Neuron (in vitro differentiated cells): Measurements from ENCODE around the gene ZNF440.
A peak's percentile ranks its signal among the peaks of the same experiment; 100 is the strongest.
"Not testable (repeated sequence)": the region's sequence is repeated elsewhere in the genome, so short reads cannot be mapped to it uniquely, and the experiment has no call there.

Source experiments
- H2AFZ ChIP-seq: one replicate; pipeline ENCODE4 v1.6.1; 2013; ENCODE audit warnings: low read depth, mild to moderate bottlenecking, inconsistent platforms, low read length, moderate library complexity
- H3K27me3 ChIP-seq: one replicate; pipeline ENCODE4 v1.6.1; 2013; ENCODE audit warnings: low read length; ENCODE audit not compliant: insufficient read depth
- H3K36me3 ChIP-seq: one replicate; pipeline ENCODE4 v1.6.1; 2013; ENCODE audit warnings: low read length; ENCODE audit not compliant: insufficient read depth
- H3K4me1 ChIP-seq: one replicate; pipeline ENCODE4 v1.6.1; 2013; ENCODE audit warnings: low read length; ENCODE audit not compliant: insufficient read depth
- H3K4me3 ChIP-seq: 2 replicates; pipeline ENCODE4 v1.5.1; 2013; ENCODE audit warnings: mild to moderate bottlenecking, low read length, moderate library complexity
- H3K9me3 ChIP-seq: one replicate; pipeline ENCODE4 v1.6.1; 2013; ENCODE audit warnings: low read length

ZNF440 gene

GRCh38 chr19:11814029-11814699 lies at the start of gene ZNF440:
ZNF440 (plus strand) TSS chr19:11814273; CDS start chr19:11814448, 175 bp downstream.
- Histone ChIP-seq H3K36me3 (peaks cover 29% of the 10 kb centered on the region), H3K4me3 (peak within 1 kb of the TSS; percentile 81), H2AFZ (peak within 1 kb of the TSS; percentile 58), H3K27me3 (no peaks in the 10 kb centered on the region), H3K4me1 (peaks cover 6% of the 10 kb centered on the region), H3K9me3 (peaks cover 19% of the 10 kb centered on the region)

- Histone ChIP-seq H3K4me1 (peaks cover 12% of the 10 kb centered on the region), H3K4me3 (peak within 1 kb of the TSS; percentile 86), H3K27me3 (no peaks in the 10 kb centered on the region), H3K9me3 (peaks cover 13% of the 10 kb centered on the region), H2AFZ (no peak within 1 kb of the TSS), H3K36me3 (peaks cover 9% of the 10 kb centered on the region)
These were observed 47.2 kb upstream of the ZNF440 start, which contains the start of gene ZNF441 for GRCh38 chr19:11766597-11767591. ZNF441 (plus strand) TSS chr19:11767000; CDS start chr19:11767194, 194 bp downstream.

GRCh38 chr19:11767633-11768133 lies 46.4 kb upstream of the ZNF440 start:
- peaks cover 9% of the 10 kb centered on the region for H3K36me3 ChIP-seq
- H3K4me1 ChIP-seq, result peaks cover 12% of the 10 kb centered on the region
- peak overlapping the region; percentile 86 for H3K4me3 ChIP-seq
- H3K9me3 ChIP-seq, result peaks cover 19% of the 10 kb centered on the region
- no peak overlapping the region for H2AFZ ChIP-seq
- H3K27me3 ChIP-seq, result no peaks in the 10 kb centered on the region

- peaks cover 22% of the 10 kb centered on the region for H3K9me3 ChIP-seq
- peaks cover 12% of the 10 kb centered on the region for H3K4me1 ChIP-seq
- no peak overlapping the region for H2AFZ ChIP-seq
- H3K4me3 ChIP-seq, result no peak overlapping the region
- H3K27me3 ChIP-seq, result no peaks in the 10 kb centered on the region
- H3K36me3 ChIP-seq, result peaks cover 9% of the 10 kb centered on the region
These were observed 44.1 kb upstream of the ZNF440 start for GRCh38 chr19:11769995-11770394.

GRCh38 chr19:11771520-11771919 lies 42.6 kb upstream of the ZNF440 start:
- H3K9me3 ChIP-seq, result peaks cover 32% of the 10 kb centered on the region
- H3K4me3 ChIP-seq, H2AFZ ChIP-seq, H3K27me3 ChIP-seq, H3K36me3 ChIP-seq, H3K4me1 ChIP-seq: not testable (repeated sequence)

- not testable (repeated sequence) for H3K4me1 ChIP-seq, H3K27me3 ChIP-seq, H2AFZ ChIP-seq, H3K4me3 ChIP-seq
- H3K9me3 ChIP-seq, result peaks cover 65% of the 10 kb centered on the region
- H3K36me3 ChIP-seq, result peaks cover 43% of the 10 kb centered on the region
These were observed 37.4 kb upstream of the ZNF440 start for GRCh38 chr19:11776669-11777068.

- Histone ChIP-seq H3K4me1 (no peaks in the 10 kb centered on the region), H3K4me3 (no peak overlapping the region), H3K27me3 (no peaks in the 10 kb centered on the region), H3K36me3 (peaks cover 76% of the 10 kb centered on the region), H3K9me3 (peaks cover 82% of the 10 kb centered on the region), H2AFZ (no peak overlapping the region)
These were observed 33.5 kb upstream of the ZNF440 start for GRCh38 chr19:11780431-11781020.

GRCh38 chr19:11781295-11782057 lies 32.6 kb upstream of the ZNF440 start:
- no peak overlapping the region for H3K4me3 ChIP-seq
- peaks cover 79% of the 10 kb centered on the region for H3K36me3 ChIP-seq
- H3K27me3 ChIP-seq, result no peaks in the 10 kb centered on the region
- H3K4me1 ChIP-seq, result no peaks in the 10 kb centered on the region
- peaks cover 80% of the 10 kb centered on the region for H3K9me3 ChIP-seq
- no peak overlapping the region for H2AFZ ChIP-seq

- H2AFZ ChIP-seq, result no peak overlapping the region
- peaks cover 65% of the 10 kb centered on the region for H3K9me3 ChIP-seq
- H3K36me3 ChIP-seq, result peaks cover 60% of the 10 kb centered on the region
- no peak overlapping the region for H3K4me3 ChIP-seq
- no peaks in the 10 kb centered on the region for H3K4me1 ChIP-seq
- H3K27me3 ChIP-seq, result no peaks in the 10 kb centered on the region
These were observed 30.3 kb upstream of the ZNF440 start for GRCh38 chr19:11783767-11784166.

GRCh38 chr19:11784356-11784755 lies 29.7 kb upstream of the ZNF440 start:
- Histone ChIP-seq H3K36me3 (peaks cover 56% of the 10 kb centered on the region), H3K9me3 (peaks cover 60% of the 10 kb centered on the region), H2AFZ (no peak overlapping the region), H3K4me3 (no peak overlapping the region), H3K27me3 (no peaks in the 10 kb centered on the region), H3K4me1 (no peaks in the 10 kb centered on the region)

- H3K9me3 ChIP-seq, result peaks cover 30% of the 10 kb centered on the region
These were observed 26.5 kb upstream of the ZNF440 start for GRCh38 chr19:11787536-11787935.

GRCh38 chr19:11792942-11793341 lies 21.1 kb upstream of the ZNF440 start:
- H3K4me3 ChIP-seq, result no peak overlapping the region
- no peaks in the 10 kb centered on the region for H3K36me3 ChIP-seq
- H3K9me3 ChIP-seq, result peaks cover under 1% of the 10 kb centered on the region
- H3K27me3 ChIP-seq, result no peaks in the 10 kb centered on the region
- H2AFZ ChIP-seq, result no peak overlapping the region
- H3K4me1 ChIP-seq, result peaks cover 8% of the 10 kb centered on the region

More at GRCh38 chr19:11787536-11787935, 26.5 kb upstream of the ZNF440 start:
- H3K27me3 ChIP-seq, result no peaks in the 10 kb centered on the region
- no peak overlapping the region for H3K4me3 ChIP-seq
- H3K36me3 ChIP-seq, result peaks cover 27% of the 10 kb centered on the region
- no peak overlapping the region for H2AFZ ChIP-seq
- H3K4me1 ChIP-seq, result no peaks in the 10 kb centered on the region
